Measurements from ENCODE around the gene PRKN. TPM values are rescaled to one million over a fixed set of nuclear protein-coding genes. Genes with fewer than 3 reads are reported as not detected.

The PRKN gene
- total and polyA plus RNA-seq, 9 of the 15 experiments (the other 6 are each of a cell fraction or from before 2014, with no cell fraction given), result 0.03 to 0.96 (median 0.15) TPM; not detected in 2

DNA sequence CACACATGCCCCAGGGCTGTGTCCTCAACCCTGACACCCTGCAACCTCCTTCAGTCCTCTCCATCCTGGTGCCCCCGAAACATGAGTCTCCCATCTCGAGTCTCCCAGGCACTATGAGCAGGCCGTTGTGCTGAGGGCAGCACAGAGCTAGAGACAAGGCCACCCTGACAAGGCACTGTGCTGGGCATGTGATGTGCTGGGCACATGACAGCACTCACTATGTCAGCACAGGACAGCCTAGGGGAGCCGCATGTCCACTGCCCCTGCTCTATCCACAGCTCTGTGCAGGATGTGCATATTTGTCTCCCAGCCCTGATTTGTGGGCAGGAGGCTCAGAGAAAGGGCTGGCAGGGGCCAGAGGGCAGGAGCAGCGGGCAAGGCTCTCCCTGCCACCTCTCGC lies 1091.6 kb downstream of the PRKN start:
- Histone ChIP-seq H3K27ac (ENCODE audit: extremely low read depth, low read depth, low read length) (no peak overlapping the region), H3K27me3 (ENCODE audit: control insufficient read depth in 2 of 2, insufficient read depth in 2 of 2, low read length in 2 of 2) (peaks cover 0 to 16% of the 10 kb centered on the region in 2 experiments; a peak in 4 of 5 replicates), H3K9ac (ENCODE audit: insufficient read depth in 1 of 2, low read depth in 2 of 2, low read length in 2 of 2) (no peak overlapping the region), H3K4me1 (replicated peaks in 1 of 2; ENCODE audit: control insufficient read depth in 2 of 2, insufficient read depth in 2 of 2, low read length in 2 of 2) (no peaks in the 10 kb centered on the region), H3K4me2 (ENCODE audit: insufficient read depth, low read length) (no peak overlapping the region), H3K4me3 (no peak overlapping the region), H4K20me1 (replicated peaks; ENCODE audit: control insufficient read depth, insufficient read depth, low read length) (no peaks in the 10 kb centered on the region), H3K79me2 (ENCODE audit: control insufficient read depth, insufficient read depth, low read length) (no peaks in the 10 kb centered on the region), H3K9me1 (ENCODE audit: control insufficient read depth, insufficient read depth, low read length) (no peaks in the 10 kb centered on the region), H3K9me3 (replicated peaks; ENCODE audit: control insufficient read depth, insufficient read depth, low read depth, low read length) (no peaks in the 10 kb centered on the region), H2AFZ (ENCODE audit: low read depth, low read length) (no peak overlapping the region), H3K36me3 (ENCODE audit: control insufficient read depth, insufficient read depth, low read length) (no peaks in the 10 kb centered on the region)
- no TSS peak for BruUV-seq (replicated peaks)
- WGBS (ENCODE audit: insufficient coverage, low coverage, missing lambda C conversion rate), result 1% methylated on average over 6 of the region's 6 CpGs
- TF ChIP-seq ZNF780A (CRISPR knock-in tag; IDR thresholded peaks at IDR 0.05), result no peak
- no peak for TF ChIP-seq HMG20A (CRISPR knock-in tag; conservative IDR thresholded peaks at IDR 0.05)
- TF ChIP-seq TEAD4 (IDR thresholded peaks at IDR 0.05; ENCODE audit: low read length), result no peak
- TF ChIP-seq TEAD4 (CRISPR knock-in tag; IDR thresholded peaks at IDR 0.05; ENCODE audit: borderline replicate concordance), result no peak
- TF ChIP-seq U2AF1 (optimal IDR thresholded peaks at IDR 0.05; ENCODE audit: low read depth, low read length), result no peak
- TF ChIP-seq GATAD2A (IDR thresholded peaks at IDR 0.05), result no peak
- TF ChIP-seq TAF7 (tag; IDR thresholded peaks at IDR 0.05), result no peak
- no peak for TF ChIP-seq JUND (IDR thresholded peaks at IDR 0.05; ENCODE audit: borderline replicate concordance, low read depth, low read length)
- no peak for TF ChIP-seq JUND (tag; IDR thresholded peaks at IDR 0.05; ENCODE audit: borderline replicate concordance, low read depth, low read length)
- no peak for TF ChIP-seq RBM39 (optimal IDR thresholded peaks at IDR 0.05; ENCODE audit: low read depth, low read length)
- TF ChIP-seq, protein P1, sequence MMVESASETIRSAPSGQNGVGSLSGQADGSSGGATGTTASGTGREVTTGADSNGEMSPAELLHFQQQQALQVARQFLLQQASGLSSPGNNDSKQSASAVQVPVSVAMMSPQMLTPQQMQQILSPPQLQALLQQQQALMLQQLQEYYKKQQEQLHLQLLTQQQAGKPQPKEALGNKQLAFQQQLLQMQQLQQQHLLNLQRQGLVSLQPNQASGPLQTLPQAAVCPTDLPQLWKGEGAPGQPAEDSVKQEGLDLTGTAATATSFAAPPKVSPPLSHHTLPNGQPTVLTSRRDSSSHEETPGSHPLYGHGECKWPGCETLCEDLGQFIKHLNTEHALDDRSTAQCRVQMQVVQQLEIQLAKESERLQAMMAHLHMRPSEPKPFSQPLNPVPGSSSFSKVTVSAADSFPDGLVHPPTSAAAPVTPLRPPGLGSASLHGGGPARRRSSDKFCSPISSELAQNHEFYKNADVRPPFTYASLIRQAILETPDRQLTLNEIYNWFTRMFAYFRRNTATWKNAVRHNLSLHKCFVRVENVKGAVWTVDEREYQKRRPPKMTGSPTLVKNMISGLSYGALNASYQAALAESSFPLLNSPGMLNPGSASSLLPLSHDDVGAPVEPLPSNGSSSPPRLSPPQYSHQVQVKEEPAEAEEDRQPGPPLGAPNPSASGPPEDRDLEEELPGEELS (CRISPR knock-in tag; IDR thresholded peaks at IDR 0.05; ENCODE audit: borderline replicate concordance), result no peak
- no peak for TF ChIP-seq RBM15 (IDR thresholded peaks at IDR 0.05; ENCODE audit: insufficient read depth, low read length)
- TF ChIP-seq HNRNPK (IDR thresholded peaks at IDR 0.05; ENCODE audit: low read depth, low read length, poor library complexity, severe bottlenecking), result no peak
- TF ChIP-seq, protein P2, sequence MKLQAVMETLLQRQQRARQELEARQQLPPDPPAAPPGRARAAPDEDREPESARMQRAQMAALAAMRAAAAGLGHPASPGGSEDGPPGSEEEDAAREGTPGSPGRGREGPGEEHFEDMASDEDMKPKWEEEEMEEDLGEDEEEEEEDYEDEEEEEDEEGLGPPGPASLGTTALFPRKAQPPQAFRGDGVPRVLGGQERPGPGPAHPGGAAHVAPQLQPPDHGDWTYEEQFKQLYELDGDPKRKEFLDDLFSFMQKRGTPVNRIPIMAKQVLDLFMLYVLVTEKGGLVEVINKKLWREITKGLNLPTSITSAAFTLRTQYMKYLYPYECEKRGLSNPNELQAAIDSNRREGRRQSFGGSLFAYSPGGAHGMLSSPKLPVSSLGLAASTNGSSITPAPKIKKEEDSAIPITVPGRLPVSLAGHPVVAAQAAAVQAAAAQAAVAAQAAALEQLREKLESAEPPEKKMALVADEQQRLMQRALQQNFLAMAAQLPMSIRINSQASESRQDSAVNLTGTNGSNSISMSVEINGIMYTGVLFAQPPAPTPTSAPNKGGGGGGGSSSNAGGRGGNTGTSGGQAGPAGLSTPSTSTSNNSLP (IDR thresholded peaks at IDR 0.05; ENCODE audit: borderline replicate concordance, low read depth, low read length), result no peak
- no peak for TF ChIP-seq ZKSCAN1 (IDR thresholded peaks at IDR 0.05; ENCODE audit: low read depth, low read length)
- intact Hi-C loops (cut with micrococcal nuclease) (no loop called here), in situ Hi-C loops (cut with MboI) (no loop called here)
- POLR2A ChIA-PET, result no interaction called here
- FAIRE-seq, result no peak
- ATAC-seq, result no peak
- no peak for DNase-seq (ENCODE audit: extremely low read depth in 1 of 4, low spot score in 3 of 4)
- CTCF ChIA-PET (ENCODE audit: low intra/inter-chr PET ratio), result no interaction called here
